Measurements from ENCODE around the gene SEC31B. TPM values are rescaled to one million over a fixed set of nuclear protein-coding genes. Genes with fewer than 3 reads are reported as not detected.

SEC31B gene
- total and polyA plus RNA-seq, 11 donors = 1.9 to 11.5 (median 7.0) TPM

DNA sequence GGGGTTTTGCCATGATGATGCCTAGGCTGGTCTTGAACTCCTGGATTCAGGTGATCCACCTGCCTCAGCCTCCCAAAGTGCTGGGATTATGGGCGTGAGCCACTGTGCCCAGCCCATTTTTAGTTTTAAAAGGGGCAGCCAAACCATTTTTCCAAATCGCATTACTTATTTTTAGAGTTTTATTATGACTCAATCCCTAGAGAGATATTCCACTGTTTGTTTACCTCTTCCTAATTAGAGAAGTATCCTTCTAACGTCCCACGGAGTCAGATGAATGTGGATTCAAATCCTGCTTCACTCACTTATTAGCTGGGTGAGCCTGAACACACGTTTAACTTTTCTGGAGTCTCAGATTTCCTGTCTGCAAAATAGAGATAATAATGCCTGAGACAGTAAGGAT is 41.7 kb downstream of the SEC31B start:
- DNase-seq (no peak), ATAC-seq (no peak)
- no peaks in the 10 kb centered on the region for H3K9me3 ChIP-seq
- WGBS, 4 donors = 37 to 42% (median 39%) methylated on average over 5 of the region's 5 CpGs
- TF ChIP-seq POLR2A (IDR thresholded peaks at IDR 0.05) = no peak
- no peak for TF ChIP-seq CTCF (IDR thresholded peaks at IDR 0.05)
- intact Hi-C loops (cut with DNase I) = no loop called here
- peaks cover 0 to 17% (median 14%) of the 10 kb centered on the region in 12 donors for H3K4me1 ChIP-seq
- H3K27me3 ChIP-seq = peaks cover 0 to 44% (median 18%) of the 10 kb centered on the region in 9 donors
- no peak overlapping the region for H3K4me3 ChIP-seq
- H3K27ac ChIP-seq = no peak overlapping the region
- no peaks in the 10 kb centered on the region for H3K36me3 ChIP-seq

DNA sequence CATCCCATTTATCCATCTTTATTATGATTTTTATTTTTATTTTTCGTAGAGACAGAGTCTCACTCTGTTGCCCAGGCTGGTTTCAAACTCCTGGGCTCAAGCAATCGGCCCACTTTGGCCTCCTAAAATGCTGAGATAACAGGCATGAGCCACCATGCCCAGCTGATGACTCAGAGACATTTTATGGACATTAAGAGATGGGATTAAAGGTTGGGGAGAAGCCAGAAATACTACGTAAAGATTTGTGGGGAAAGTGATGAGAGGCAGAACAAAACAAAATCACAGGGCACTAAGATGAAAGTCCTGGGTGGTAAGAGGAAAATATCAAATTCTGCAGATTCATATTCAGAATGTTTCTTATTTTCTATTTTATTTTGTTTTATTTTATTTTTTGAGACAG is 49.3 kb downstream of the SEC31B start:
- ATAC-seq = no peak
- H3K27me3 ChIP-seq = peaks cover 0 to 35% (median 0%) of the 10 kb centered on the region in 9 donors

GRCh38 chr10:100469756-100470155 is 49.9 kb downstream of the SEC31B start:
- no peak for DNase-seq
- TF ChIP-seq CTCF (IDR thresholded peaks at IDR 0.05) (no peak), POLR2A (IDR thresholded peaks at IDR 0.05) (no peak)
- Histone ChIP-seq H3K4me3 (no peak overlapping the region), H3K9me3 (no peaks in the 10 kb centered on the region), H3K36me3 (no peaks in the 10 kb centered on the region), H3K4me1 (no peaks in the 10 kb centered on the region), H3K27me3 (peaks cover 0 to 36% (median 0%) of the 10 kb centered on the region in 9 donors), H3K27ac (no peak overlapping the region)
- WGBS, 4 donors = 79 to 95% (median 83%) methylated on average over 1 of the region's 1 CpG
- intact Hi-C loops (cut with DNase I) = no loop called here
- no peak for ATAC-seq

More for the DNA sequence above, 49.3 kb downstream of the SEC31B start:
- H3K4me3 ChIP-seq = no peak overlapping the region
- TF ChIP-seq CTCF (IDR thresholded peaks at IDR 0.05) = no peak
- TF ChIP-seq POLR2A (IDR thresholded peaks at IDR 0.05) = no peak
- intact Hi-C loops (cut with DNase I) = no loop called here
- H3K36me3 ChIP-seq = no peaks in the 10 kb centered on the region
- H3K9me3 ChIP-seq = no peaks in the 10 kb centered on the region
- no peaks in the 10 kb centered on the region for H3K4me1 ChIP-seq
- H3K27ac ChIP-seq = no peak overlapping the region
- 76 to 81% (median 79%) methylated on average over 3 of the region's 3 CpGs for WGBS, 4 donors
- DNase-seq = no peak

DNA sequence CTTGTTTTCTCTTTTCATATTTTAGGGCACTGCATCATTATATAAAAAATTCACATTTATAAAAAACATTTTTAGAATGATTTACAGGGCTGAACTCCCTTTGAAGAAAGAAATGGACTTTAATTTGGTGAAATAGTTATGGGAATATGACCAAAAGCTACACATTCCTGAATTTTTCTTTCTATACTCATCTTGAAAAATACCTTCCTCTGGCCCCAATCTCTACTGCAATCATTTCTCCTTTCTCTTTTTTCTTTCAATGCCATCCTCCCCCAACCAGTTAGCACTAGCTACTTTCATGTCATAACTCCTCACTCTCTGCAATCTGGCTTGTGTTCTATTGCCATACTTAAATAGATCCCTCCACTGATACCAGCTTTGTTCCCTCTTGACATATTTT is 50.7 kb downstream of the SEC31B start:
- ATAC-seq = no peak
- TF ChIP-seq POLR2A (IDR thresholded peaks at IDR 0.05) = no peak
- no peak for TF ChIP-seq CTCF (IDR thresholded peaks at IDR 0.05)
- no peak overlapping the region for H3K4me3 ChIP-seq
- H3K9me3 ChIP-seq = no peaks in the 10 kb centered on the region
- peaks cover 0 to 43% (median 2%) of the 10 kb centered on the region in 9 donors for H3K27me3 ChIP-seq
- intact Hi-C loops (cut with DNase I) = no loop called here
- no peak for DNase-seq
- no peaks in the 10 kb centered on the region for H3K36me3 ChIP-seq
- no peaks in the 10 kb centered on the region for H3K4me1 ChIP-seq
- H3K27ac ChIP-seq = no peak overlapping the region
